GM19025 (cell line): ENCODE measurements around the gene PRCC.
A peak's percentile ranks its signal among the peaks of the same experiment; 100 is the strongest.
"Not testable (repeated sequence)": the region's sequence is repeated elsewhere in the genome, so short reads cannot be mapped to it uniquely, and the experiment has no call there.

Source experiments
- ATAC-seq: cut with Tn5 transposase; IDR thresholded peaks from one replicate; pipeline ENCODE4 v1.9.1; 2021; ENCODE audit warnings: mild to moderate bottlenecking, low read depth, moderate library complexity; ENCODE audit not compliant: unreplicated experiment

The PRCC gene

GRCh38 chr1:156744344-156744743 is 23.0 kb upstream of the PRCC start:
- no peak for ATAC-seq

GRCh38 chr1:156744786-156745419 is 22.4 kb upstream of the PRCC start:
- no peak for ATAC-seq

- no peak for ATAC-seq
Measured at GRCh38 chr1:156745881-156746280, 21.5 kb upstream of the PRCC start.

GRCh38 chr1:156746406-156746727 is 21.0 kb upstream of the PRCC start:
- no peak for ATAC-seq

GRCh38 chr1:156746728-156747631 is 20.4 kb upstream of the PRCC start:
- ATAC-seq: no peak

- no peak for ATAC-seq
Measured at GRCh38 chr1:156747742-156748669, 19.3 kb upstream of the PRCC start.

GRCh38 chr1:156748670-156749418 is 18.5 kb upstream of the PRCC start:
- ATAC-seq: no peak

- ATAC-seq: no peak
Measured at GRCh38 chr1:156749419-156750118, 17.8 kb upstream of the PRCC start.

GRCh38 chr1:156750191-156750672 is 17.1 kb upstream of the PRCC start:
- no peak for ATAC-seq

- no peak for ATAC-seq
Measured at GRCh38 chr1:156750711-156751450, 16.5 kb upstream of the PRCC start.

- peak; percentile 9 for ATAC-seq
Measured at GRCh38 chr1:156751451-156751756, 15.9 kb upstream of the PRCC start, which contains the start of gene HDGF. HDGF (minus strand) TSS chr1:156751675; CDS start chr1:156751429, 246 bp downstream.

- peak; percentile 61 for ATAC-seq
Measured at GRCh38 chr1:156751757-156752481, 15.4 kb upstream of the PRCC start.

GRCh38 chr1:156752843-156753482 is 14.4 kb upstream of the PRCC start:
- no peak for ATAC-seq

- ATAC-seq: no peak
Measured at GRCh38 chr1:156754219-156754618, 13.1 kb upstream of the PRCC start.

GRCh38 chr1:156755527-156755950 is 11.8 kb upstream of the PRCC start:
- ATAC-seq: no peak

- no peak for ATAC-seq
Measured at GRCh38 chr1:156756355-156756754, 11.0 kb upstream of the PRCC start.

GRCh38 chr1:156757572-156758253 is 9.6 kb upstream of the PRCC start:
- not testable (repeated sequence) for ATAC-seq
